GM21576 (cell line): ENCODE data around the gene DPYD.

ENCODE experiments used
- ATAC-seq: cut with Tn5 transposase; IDR thresholded peaks from one replicate; pipeline ENCODE4 v1.9.1; 2021; ENCODE audit warnings: mild to moderate bottlenecking, moderate library complexity; ENCODE audit not compliant: unreplicated experiment

Gene DPYD

DNA sequence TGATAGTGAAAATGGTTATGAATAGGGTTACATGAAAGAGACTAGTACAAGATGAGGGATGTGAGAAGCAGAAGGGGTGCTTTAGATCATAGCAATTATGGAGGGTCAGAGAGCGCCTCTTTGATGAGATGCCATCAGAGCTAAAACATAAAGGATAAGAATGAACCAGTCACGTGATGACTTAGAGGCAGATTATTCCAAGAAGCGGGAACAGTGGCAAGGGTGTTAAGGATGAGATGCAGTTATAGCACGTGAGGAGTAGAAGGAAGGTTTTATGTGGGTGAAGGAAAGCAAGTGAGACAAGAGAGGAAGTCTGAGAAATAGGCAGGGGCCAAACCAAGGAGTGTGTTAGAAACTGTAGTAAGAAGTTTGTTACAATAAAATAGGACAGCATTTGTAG is 360.1 kb downstream of the DPYD start:
- no peak for ATAC-seq

DNA sequence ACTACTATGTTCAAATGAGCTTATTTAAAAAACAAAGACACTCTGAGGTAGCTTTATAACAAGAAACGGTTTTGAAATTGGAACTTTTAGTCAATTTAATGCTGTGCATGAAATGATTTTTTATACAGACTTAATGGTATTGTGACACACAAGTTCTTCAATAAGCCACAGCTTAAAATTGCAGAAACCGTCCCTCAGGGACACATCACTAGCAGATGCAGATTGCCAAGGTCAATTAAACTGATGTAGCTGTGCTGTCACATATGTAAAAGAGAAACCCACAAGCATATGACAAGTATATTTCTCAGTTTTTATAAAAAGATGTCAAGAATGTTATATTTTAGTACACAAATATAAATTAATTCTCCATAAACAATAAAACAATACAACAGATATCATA is 366.9 kb downstream of the DPYD start:
- ATAC-seq = no peak

DNA sequence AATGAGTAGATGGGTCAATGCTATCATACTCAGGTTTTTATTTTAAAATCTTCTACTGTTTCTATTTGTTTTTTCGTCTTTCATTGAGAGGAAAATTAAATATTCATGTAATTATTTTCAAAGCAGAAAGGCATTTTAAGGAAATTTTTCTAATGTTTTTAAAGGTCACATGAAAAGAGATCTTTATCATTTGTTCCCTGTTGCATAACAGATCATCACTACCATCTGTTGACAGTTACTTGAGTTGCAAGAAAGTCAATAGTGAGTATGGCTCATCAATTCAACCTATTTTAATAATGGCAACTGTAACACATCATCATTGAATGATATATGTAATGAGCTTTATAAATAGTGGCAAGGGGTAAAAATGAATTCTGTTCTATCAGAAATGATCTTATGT is 369.7 kb downstream of the DPYD start:
- no peak for ATAC-seq

- ATAC-seq = no peak
Observed at GRCh38 chr1:97545446-97545845, 375.4 kb downstream of the DPYD start.

GRCh38 chr1:97540346-97540888 is 380.4 kb downstream of the DPYD start:
- no peak for ATAC-seq

GRCh38 chr1:97538113-97538512 is 382.7 kb downstream of the DPYD start:
- ATAC-seq = no peak

DNA sequence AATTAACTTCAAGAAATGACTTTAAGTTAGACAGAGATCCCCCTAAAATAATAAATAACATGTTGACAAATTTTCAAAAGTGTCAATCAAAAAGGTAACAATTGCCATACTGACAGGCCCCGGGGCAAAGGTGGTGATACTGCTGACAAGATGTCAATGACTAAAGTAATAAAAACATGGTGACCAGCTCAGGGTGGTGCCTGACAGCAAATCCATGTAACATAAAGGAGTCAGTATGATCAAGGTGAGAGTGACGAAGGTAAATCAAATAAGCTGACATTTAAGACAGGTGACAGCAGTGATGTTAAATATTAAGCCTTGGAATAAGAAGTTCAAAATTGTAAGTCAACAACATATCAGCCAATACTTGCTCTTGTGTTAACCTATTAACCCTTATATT is 387.5 kb downstream of the DPYD start:
- no peak for ATAC-seq

- no peak for ATAC-seq
Observed at GRCh38 chr1:97529600-97529999, 391.2 kb downstream of the DPYD start.

- ATAC-seq = no peak
Observed at GRCh38 chr1:97524211-97524610, 396.6 kb downstream of the DPYD start.

DNA sequence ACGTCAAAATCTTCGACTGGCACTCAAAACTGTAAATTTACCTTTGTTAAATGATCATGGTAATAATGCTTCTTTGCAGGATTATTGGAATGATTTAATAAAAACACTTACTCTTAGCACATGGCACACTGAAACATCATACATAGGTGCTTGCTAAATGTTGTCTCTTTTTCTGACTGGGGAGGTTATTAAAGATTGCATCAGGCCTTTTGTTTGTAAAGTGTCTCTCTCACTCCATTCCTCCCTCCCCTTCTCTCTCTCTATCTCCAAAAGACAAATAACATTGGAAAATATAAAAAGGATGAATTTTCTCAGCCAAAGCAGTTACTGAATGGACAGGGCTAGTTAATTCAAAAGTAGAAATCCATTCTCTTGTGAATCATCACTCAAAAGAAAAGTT is 404.2 kb downstream of the DPYD start:
- no peak for ATAC-seq

DNA sequence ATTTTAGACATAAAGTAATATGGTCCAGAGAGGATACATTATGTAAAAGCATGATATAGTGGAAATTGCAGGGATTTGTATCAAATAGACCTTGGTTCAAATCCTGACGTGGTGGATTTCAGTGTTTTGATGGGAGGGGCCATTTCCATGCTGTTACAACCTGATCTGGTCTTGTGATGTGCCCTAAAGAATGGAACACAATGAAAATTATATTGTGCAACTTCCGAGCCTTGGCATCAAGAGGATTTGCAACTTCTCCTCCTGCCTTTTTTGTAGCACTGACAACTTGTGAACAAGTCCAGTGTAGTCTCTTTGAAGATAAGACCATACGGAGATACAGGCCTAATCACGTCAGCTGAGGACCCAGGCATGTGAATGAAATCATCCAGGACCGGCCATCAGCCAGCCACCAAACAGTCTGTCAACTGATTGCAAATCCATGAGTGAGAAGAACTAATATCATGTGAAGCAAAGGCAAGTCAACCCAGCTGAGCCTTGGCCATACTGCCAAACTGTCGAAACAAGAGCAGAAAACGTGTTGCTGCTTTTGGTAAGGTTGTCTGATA is 412.1 kb downstream of the DPYD start:
- ATAC-seq = no peak

DNA sequence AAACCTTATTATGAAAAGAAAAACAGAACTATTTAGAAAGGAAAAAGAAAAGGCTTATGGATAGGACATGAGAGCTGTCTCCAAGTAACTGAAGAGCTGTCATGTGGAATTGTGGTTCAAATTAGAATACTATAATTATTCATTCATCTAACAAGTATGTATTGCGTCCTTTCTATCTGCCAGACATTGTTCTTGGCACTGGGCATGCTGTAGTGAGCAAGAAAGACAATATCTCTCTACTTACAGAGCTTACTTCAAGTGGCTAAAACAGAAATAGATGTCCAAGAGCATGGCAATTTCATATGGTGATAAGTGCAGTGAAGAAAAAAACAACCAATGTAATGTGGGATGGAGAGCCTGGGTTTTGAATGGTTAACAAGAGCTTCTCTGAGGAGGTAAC is 413.0 kb downstream of the DPYD start:
- no peak for ATAC-seq

- no peak for ATAC-seq
Observed at GRCh38 chr1:97506368-97506767, 414.5 kb downstream of the DPYD start.

- ATAC-seq = peak; percentile 63
Observed at GRCh38 chr1:97505816-97506215, 415.0 kb downstream of the DPYD start.

DNA sequence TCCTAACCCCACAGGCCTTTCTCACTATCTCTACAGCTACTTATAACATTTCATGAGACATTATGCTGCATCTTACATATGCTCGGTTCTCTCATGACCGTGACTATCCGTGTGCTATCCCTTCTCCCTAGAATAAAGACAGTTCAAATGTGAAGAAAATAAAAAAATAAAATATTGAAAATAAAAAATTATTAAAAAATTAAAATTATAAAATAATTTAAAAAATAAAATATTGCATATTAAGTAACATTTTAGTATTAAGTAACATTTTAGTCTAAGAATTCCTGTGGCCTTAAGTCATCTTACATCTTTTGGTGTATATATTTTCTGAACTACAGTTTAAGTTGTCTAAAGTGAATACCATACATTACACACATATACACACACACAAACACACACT is 415.5 kb downstream of the DPYD start:
- no peak for ATAC-seq

DNA sequence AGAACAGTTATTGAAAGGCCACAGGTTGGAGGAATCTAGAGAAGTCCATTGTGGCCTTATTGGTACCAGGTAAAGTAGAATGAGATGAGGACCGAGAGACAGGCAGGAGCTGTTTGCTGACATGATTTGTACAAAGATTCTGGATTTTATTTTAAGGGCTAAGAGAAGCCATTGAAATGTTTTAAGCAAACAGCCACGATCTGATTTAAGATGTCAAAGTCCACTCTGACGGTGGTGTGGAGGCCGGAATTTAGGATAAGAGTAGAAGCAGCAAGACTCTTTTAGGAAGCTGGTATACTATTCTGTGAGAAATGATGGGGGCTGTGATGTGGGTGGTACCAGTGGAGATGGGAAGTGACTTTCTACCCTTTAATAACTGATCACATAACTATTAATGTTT is 418.5 kb downstream of the DPYD start:
- ATAC-seq = no peak

- ATAC-seq = no peak
Observed at GRCh38 chr1:97501628-97502027, 419.2 kb downstream of the DPYD start.

DNA sequence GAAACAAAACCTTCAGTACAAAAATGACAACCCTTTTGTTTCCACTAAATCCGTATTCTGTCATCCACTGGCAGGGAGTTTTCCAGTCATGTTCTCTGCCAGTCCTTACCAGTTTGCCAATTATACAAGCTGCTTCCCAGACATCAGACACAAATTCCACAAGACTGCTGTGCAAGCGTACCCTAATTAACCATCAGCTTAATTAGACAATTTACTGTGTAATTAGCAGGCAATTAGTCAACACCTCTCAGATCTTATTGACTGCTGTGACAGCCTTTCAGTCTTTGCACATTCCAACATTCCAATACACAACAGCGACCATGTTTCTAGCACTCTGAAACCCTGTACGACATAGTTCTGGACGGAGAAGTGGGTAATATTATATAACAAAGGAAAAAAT is 420.1 kb downstream of the DPYD start:
- no peak for ATAC-seq

- no peak for ATAC-seq
Observed at GRCh38 chr1:97499667-97500066, 421.2 kb downstream of the DPYD start.

DNA sequence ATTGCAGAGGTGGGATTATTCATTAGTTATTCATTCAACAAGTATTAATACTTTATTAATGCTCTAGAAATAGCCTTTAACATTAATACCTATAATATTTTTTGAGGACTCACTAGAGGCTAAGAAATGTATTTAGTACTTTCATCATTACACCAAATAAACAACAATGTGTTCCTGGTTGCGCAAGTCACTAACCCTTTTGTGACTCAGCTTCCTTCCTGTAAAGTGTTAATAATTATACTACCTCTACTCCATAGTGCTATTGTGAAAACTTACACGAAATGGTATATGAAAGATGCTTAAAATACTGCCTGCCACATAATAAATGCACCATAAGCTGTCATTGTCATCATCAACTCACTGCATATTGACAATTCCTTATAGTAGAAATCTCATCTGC is 431.0 kb downstream of the DPYD start:
- no peak for ATAC-seq

GRCh38 chr1:97488530-97488929 is 432.3 kb downstream of the DPYD start:
- no peak for ATAC-seq

DNA sequence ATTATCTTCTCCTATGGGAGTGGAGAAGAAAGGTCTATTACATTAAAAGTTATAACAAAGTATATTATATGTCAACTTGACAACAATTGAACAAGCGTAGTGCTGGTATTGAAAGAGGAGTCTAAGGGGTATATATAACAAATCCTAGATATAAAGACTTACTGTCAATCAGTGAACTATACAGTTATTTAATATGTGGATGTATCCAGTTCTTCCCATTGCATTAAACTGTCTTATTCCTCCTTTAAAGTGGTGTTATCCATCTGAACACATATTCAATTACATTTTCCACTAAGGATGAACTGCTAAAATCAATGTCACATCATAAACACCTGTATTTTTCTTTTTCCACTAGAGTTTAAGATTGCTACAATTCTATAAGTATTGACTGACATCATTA is 438.8 kb downstream of the DPYD start:
- no peak for ATAC-seq

- ATAC-seq = no peak
Observed at GRCh38 chr1:97467445-97467844, 453.4 kb downstream of the DPYD start.
